Measurements from ENCODE around the gene FAM83G.
"Not testable (repeated sequence)": the region's sequence is repeated elsewhere in the genome, so short reads cannot be mapped to it uniquely, and the experiment has no call there.

Gene FAM83G

GRCh38 chr17:18925187-18925586 lies 79.4 kb downstream of the FAM83G start:
- in situ Hi-C loops (cut with HindIII; ENCODE audit: low sequenced_read_pairs) = no loop called here

GRCh38 chr17:18922596-18922995 lies 82.0 kb downstream of the FAM83G start:
- in situ Hi-C loops (cut with HindIII; ENCODE audit: low sequenced_read_pairs) = not testable (repeated sequence)

- in situ Hi-C loops (cut with HindIII; ENCODE audit: low sequenced_read_pairs) = no loop called here
Observed at GRCh38 chr17:18921912-18922451, 82.6 kb downstream of the FAM83G start.

GRCh38 chr17:18921485-18921884 lies 83.1 kb downstream of the FAM83G start:
- in situ Hi-C loops (cut with HindIII; ENCODE audit: low sequenced_read_pairs) = no loop called here

GRCh38 chr17:18920911-18921441 lies 83.6 kb downstream of the FAM83G start:
- in situ Hi-C loops (cut with HindIII; ENCODE audit: low sequenced_read_pairs) = no loop called here

- in situ Hi-C loops (cut with HindIII; ENCODE audit: low sequenced_read_pairs) = no loop called here
Observed at GRCh38 chr17:18919963-18920362, 84.6 kb downstream of the FAM83G start.
